Measurements from ENCODE around the gene NDUFAF7.

GRCh38 chr2:37263839-37264238 lies 32.4 kb downstream of the NDUFAF7 start:
- TF ChIP-seq REST (IDR thresholded peaks at IDR 0.05; ENCODE audit: borderline replicate concordance in 1 of 2, low read depth in 1 of 2, low read length in 2 of 2) (no peak), NFIC (IDR thresholded peaks at IDR 0.05; ENCODE audit: low read length) (no peak), CTCF (CRISPR knock-in tag; IDR thresholded peaks at IDR 0.05) (no peak), ATF4 (CRISPR knock-in tag; IDR thresholded peaks at IDR 0.05) (no peak), ZNF362 (CRISPR knock-in tag; IDR thresholded peaks at IDR 0.05; ENCODE audit: borderline replicate concordance) (no peak), FOXP1 (IDR thresholded peaks at IDR 0.05) (no peak), FOXP1 (CRISPR knock-in tag; IDR thresholded peaks at IDR 0.05) (no peak), RAD21 (CRISPR knock-in tag; IDR thresholded peaks at IDR 0.05) (no peak), BCLAF1 (IDR thresholded peaks at IDR 0.05) (no peak)
